K562 (cell line): ENCODE results near the gene ZNF804A. TPM values are rescaled to one million over a fixed set of nuclear protein-coding genes. Genes with fewer than 3 reads are reported as not detected.

Source experiments
- ATAC-seq: fragments of 200-7000 bp; cut with Tn5 transposase; 3 replicates; pipeline ENCODE4 v1.9.1; 2020; ENCODE audit warnings: moderate library complexity
- BruUV-seq: library from RNA; stranded (reverse); fragments of 400-500 nt; replicated peaks from 2 replicates; lab custom pipeline; 2021; lab: Mats Ljungman, UMichigan
- CTCF ChIA-PET: fragments of 300-600 bp; formaldehyde crosslinking; extraction: SDS; loops from one replicate; lab custom pipeline; 2021; ENCODE audit warnings: low intra/inter-chr PET ratio; lab: Yijun Ruan, JAX
- POLR2A ChIA-PET: fragments of 300-600, 350-650 bp; sonication (Branson Sonifier 250); formaldehyde crosslinking; extraction: SDS; loops from one replicate; lab custom pipeline; 2021; ENCODE audit warnings: antibody characterized with exemption, inconsistent platforms; lab: Yijun Ruan, JAX
- DNase-seq, 4 experiments: peaks; one replicate each; pipeline versions ENCODE4 v3.0.0 to v3.0.0-alpha.2; 2011 to 2018; ENCODE audit warnings: low spot score in 3 of 4, mixed read lengths in 3 of 4; ENCODE audit errors: extremely low read depth in 1 of 4
- FAIRE-seq: peaks from 2 replicates; lab custom pipeline; 2011; peaks lifted over from hg19 to GRCh38; lab: Jason Lieb, UNC
- H2AFZ ChIP-seq: 2 replicates; pipeline ENCODE4 v1.6.0; 2011; ENCODE audit warnings: low read depth, low read length, control low read depth, inconsistent platforms
- H3K27ac ChIP-seq: fragments of 200-600 bp; 3 replicates; pipeline ENCODE4 v1.8.0; 2011; ENCODE audit warnings: low read depth, mild to moderate bottlenecking, control low read depth, inconsistent platforms, low read length, moderate library complexity, mixed read lengths; ENCODE audit errors: extremely low read depth
- H3K27me3 ChIP-seq, 2 experiments: fragments of 300-600 bp in 1 of 2; 2 replicates in 1 of 2; 3 replicates in 1 of 2; pipeline versions ENCODE4 v1.6.0 to v1.8.0; 2011; ENCODE audit warnings: inconsistent platforms in 2 of 2, low read length in 2 of 2, mild to moderate bottlenecking in 1 of 2, mixed read lengths in 1 of 2, moderate library complexity in 1 of 2; ENCODE audit not compliant: control insufficient read depth in 2 of 2, insufficient read depth in 2 of 2
- H3K36me3 ChIP-seq: fragments of 300-600 bp; 3 replicates; pipeline ENCODE4 v1.8.0; 2011; ENCODE audit warnings: mild to moderate bottlenecking, low read length, inconsistent platforms; ENCODE audit not compliant: control insufficient read depth, insufficient read depth
- H3K4me1 ChIP-seq, 2 experiments: fragments of 200-600 bp in 1 of 2; replicated peaks in 1 of 2; 2 replicates in 1 of 2; 3 replicates in 1 of 2; pipeline versions ENCODE4 v1.5.1 to v1.8.0; 2011; ENCODE audit warnings: inconsistent platforms in 2 of 2, low read length in 2 of 2, mild to moderate bottlenecking in 1 of 2, mixed read lengths in 1 of 2, moderate library complexity in 1 of 2; ENCODE audit not compliant: control insufficient read depth in 2 of 2, insufficient read depth in 2 of 2
- H3K4me2 ChIP-seq: 2 replicates; pipeline ENCODE4 v1.6.1; 2011; ENCODE audit warnings: low read length, control low read depth, inconsistent platforms, mixed read lengths; ENCODE audit not compliant: insufficient read depth
- H3K4me3 ChIP-seq: fragments of 200-600 bp; sonication (generic), shearing (Covaris generic); 2 replicates; pipeline ENCODE4 v1.5.1; 2016; ENCODE audit warnings: control low read depth, inconsistent platforms
- H3K79me2 ChIP-seq: fragments of 200-600 bp; 3 replicates; pipeline ENCODE4 v1.8.0; 2011; ENCODE audit warnings: low read length, inconsistent platforms; ENCODE audit not compliant: control insufficient read depth, insufficient read depth
- H3K9ac ChIP-seq, 2 experiments: 2 replicates each; pipeline versions ENCODE4 v1.6.0 to v1.6.1; 2011; ENCODE audit warnings: low read depth in 2 of 2, low read length in 2 of 2, control low read depth in 1 of 2, inconsistent platforms in 1 of 2, mild to moderate bottlenecking in 1 of 2, mixed read lengths in 1 of 2; ENCODE audit not compliant: insufficient read depth in 1 of 2
- H3K9me1 ChIP-seq: one replicate; pipeline ENCODE4 v1.6.0; 2011; ENCODE audit warnings: inconsistent platforms, mild to moderate bottlenecking, low read length, moderate library complexity; ENCODE audit not compliant: control insufficient read depth, insufficient read depth
- H3K9me3 ChIP-seq: replicated peaks from 2 replicates; pipeline ENCODE4 v1.5.1; 2011; ENCODE audit warnings: low read depth, low read length, inconsistent platforms; ENCODE audit not compliant: control insufficient read depth, insufficient read depth
- H4K20me1 ChIP-seq: replicated peaks from 2 replicates; pipeline ENCODE4 v1.6.1; 2011; ENCODE audit warnings: low read length, inconsistent platforms, mixed read lengths; ENCODE audit not compliant: control insufficient read depth, insufficient read depth
- CSDE1 ChIP-seq, 2 experiments: fragments of 450-650 bp; IDR thresholded peaks; 2 replicates each; pipeline ENCODE4 v1.6.1; 2016; ENCODE audit warnings: mild to moderate bottlenecking in 1 of 2
- E2F1 ChIP-seq: sonication (generic); formaldehyde crosslinking; IDR thresholded peaks from 2 replicates; pipeline ENCODE4 v1.8.1; 2023; ENCODE audit warnings: mild to moderate bottlenecking, missing genetic modification reagents, moderate library complexity
- FOXP1 ChIP-seq: sonication (generic); formaldehyde crosslinking; IDR thresholded peaks from 2 replicates; pipeline ENCODE4 v1.8.0; 2022; ENCODE audit warnings: mild to moderate bottlenecking, missing genetic modification reagents
- MECOM ChIP-seq: fragments of 250-450 bp; sonication (Bioruptor Pico); IDR thresholded peaks from 2 replicates; pipeline ENCODE4 v1.8.0; 2022; ENCODE audit warnings: inconsistent platforms
- MTA1 ChIP-seq: fragments of 450-650 bp; IDR thresholded peaks from 2 replicates; pipeline ENCODE4 v1.6.1; 2017; ENCODE audit warnings: borderline replicate concordance
- NFE2L1 ChIP-seq: fragments of 450-650 bp; IDR thresholded peaks from 2 replicates; pipeline ENCODE4 v1.6.1; 2016; ENCODE audit warnings: missing genetic modification characterization, low read depth, mild to moderate bottlenecking, missing compliant biosample characterization, moderate library complexity, borderline replicate concordance
- NR2C1 ChIP-seq, 2 experiments: fragments of 450-650 bp; IDR thresholded peaks; 2 replicates each; pipeline ENCODE4 v1.6.1; 2017; ENCODE audit warnings: mild to moderate bottlenecking in 2 of 2, antibody characterized with exemption in 1 of 2, inconsistent platforms in 1 of 2, missing compliant biosample characterization in 1 of 2, missing genetic modification characterization in 1 of 2
- RBBP5 ChIP-seq: fragments of 200-600 bp; sonication (generic); IDR thresholded peaks from 2 replicates; pipeline ENCODE4 v1.6.1; 2012; ENCODE audit warnings: borderline replicate concordance, mild to moderate bottlenecking, low read length, control low read depth, inconsistent platforms; ENCODE audit not compliant: insufficient read depth, poor library complexity, severe bottlenecking
- SNIP1 ChIP-seq: fragments of 450-650 bp; IDR thresholded peaks from 2 replicates; pipeline ENCODE4 v1.7.1; 2017; ENCODE audit warnings: low read depth, mild to moderate bottlenecking
- ZBTB33 ChIP-seq: sonication (generic); formaldehyde crosslinking; IDR thresholded peaks from 2 replicates; pipeline ENCODE4 v1.8.1; 2023; ENCODE audit warnings: mild to moderate bottlenecking, missing genetic modification reagents
- ZNF124 ChIP-seq: sonication (generic); formaldehyde crosslinking; IDR thresholded peaks from 2 replicates; pipeline ENCODE4 v1.8.1; 2022; ENCODE audit warnings: missing genetic modification reagents
- ZNF445 ChIP-seq: fragments of 250-450 bp; sonication (Bioruptor Pico); IDR thresholded peaks from 2 replicates; pipeline ENCODE4 v1.4.0; 2020; ENCODE audit warnings: low read depth, mild to moderate bottlenecking, moderate library complexity
- ZNF584 ChIP-seq: fragments of 200-800 bp; sonication (Bioruptor generic); IDR thresholded peaks from 2 replicates; pipeline ENCODE4 v1.6.1; 2016; ENCODE audit warnings: low read depth, mild to moderate bottlenecking, missing genetic modification characterization, missing compliant biosample characterization
- ZNF644 ChIP-seq: fragments of 200-800 bp; sonication (Bioruptor generic); IDR thresholded peaks from 2 replicates; pipeline ENCODE4 v1.6.1; 2016; ENCODE audit warnings: low read depth, missing genetic modification characterization, missing compliant biosample characterization
- ZNF707 ChIP-seq: fragments of 250-450 bp; sonication (Bioruptor Pico); conservative IDR thresholded peaks from 2 replicates; pipeline ENCODE4 v1.8.0; 2022; ENCODE audit warnings: inconsistent platforms, mild to moderate bottlenecking, moderate library complexity
- WGBS: fragments of 100-300 bp; shearing (Covaris generic); methylation state at CpG from one replicate; pipeline ENCODE4 v1.1.6; 2016; ENCODE audit warnings: low coverage, mixed read lengths; ENCODE audit not compliant: insufficient coverage; ENCODE audit errors: missing lambda C conversion rate; 5-methylcytosine and 5-hydroxymethylcytosine counted together
- in situ Hi-C: fragments of 300-500 bp; cut with MboI; formaldehyde crosslinking; loops from 4 replicates; pipeline ENCODE4 v1.15.0; 2018; ENCODE audit warnings: inconsistent platforms, mixed read lengths
- intact Hi-C: fragments of 100-400 bp; cut with micrococcal nuclease; formaldehyde crosslinking; loops from 2 replicates; pipeline ENCODE4 v1.14.2; 2022
- polyA plus RNA-seq, 8 experiments: library from polyadenylated mRNA; depleted of rRNA in 4 of 8; stranded (reverse) in 5 of 8; unstranded in 3 of 8; fragments of >200 nt; fragmentation: Nextera tagmentation in 2 of 8; fragmentation: Illumina TruSeq in 1 of 8; extraction: Ambion mirVana in 2 of 8; extraction: Trizol in 1 of 8; gene quantifications; 2 replicates each; pipeline versions ENCODE4 v1.2.1 to v1.2.3, GENCODE V29; 2011 to 2014; ENCODE audit warnings: inconsistent platforms in 1 of 8, missing spikeins in 1 of 8
- total RNA-seq, 7 experiments: library from RNA; depleted of rRNA in 6 of 7; stranded (reverse); fragments of >200 nt in 6 of 7; fragmentation: Illumina TruSeq in 2 of 7; extraction: Trizol in 2 of 7; gene quantifications; 2 replicates each; pipeline versions ENCODE4 v1.2.1 to v1.2.3, GENCODE V29; 2011 to 2021; ENCODE audit warnings: low replicate concordance in 1 of 7
- TF ChIP-seq, protein P1 (sequence below): IDR thresholded peaks from 2 replicates; pipeline ENCODE4 v1.6.1; 2016; ENCODE audit warnings: missing genetic modification characterization, missing compliant biosample characterization
- TF ChIP-seq, protein P2 (sequence below): fragments of 250-450 bp; sonication (Bioruptor Pico); IDR thresholded peaks from 2 replicates; pipeline ENCODE4 v1.8.0; 2022; ENCODE audit warnings: moderate library complexity, mild to moderate bottlenecking, inconsistent platforms

ZNF804A gene
- total and polyA plus RNA-seq, 9 of the 15 experiments (the other 6 are each of a cell fraction or from before 2014, with no cell fraction given) = 0.01 to 1.2 (median 0.73) TPM

GRCh38 chr2:184644685-184645084 is 46.4 kb downstream of the ZNF804A start (continued):
- TF ChIP-seq NFE2L1 = no peak
- no peak for TF ChIP-seq SNIP1

DNA sequence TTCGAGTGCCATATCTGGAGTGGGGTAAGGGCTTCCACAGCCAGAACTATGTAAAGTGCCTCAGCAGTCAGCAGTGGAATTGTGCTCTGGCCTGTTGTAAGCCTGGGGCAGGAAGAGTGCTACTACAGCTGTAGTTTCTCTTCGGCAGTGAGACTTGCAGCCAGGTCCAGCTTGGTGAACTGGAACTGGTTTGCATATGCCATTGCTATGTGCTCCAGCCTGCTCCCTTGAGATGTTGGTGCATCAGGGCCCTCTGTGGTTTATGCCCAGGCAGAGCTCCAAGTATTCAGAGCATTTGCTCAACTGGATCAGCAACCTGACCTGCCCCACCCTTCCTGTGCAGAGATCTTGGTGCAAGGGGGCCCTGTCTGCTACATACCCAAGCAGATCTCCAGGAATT is 47.8 kb downstream of the ZNF804A start:
- FAIRE-seq (no peak), ATAC-seq (no peak), DNase-seq (no peak)
- in situ Hi-C loops = no loop called here
- 13% methylated on average over 2 of the region's 2 CpGs for WGBS
- ChIA-PET POLR2A (no interaction called here), CTCF (no interaction called here)
- Histone ChIP-seq H3K79me2 (no peaks in the 10 kb centered on the region), H3K4me2 (no peak overlapping the region), H3K27ac (no peak overlapping the region), H3K36me3 (no peaks in the 10 kb centered on the region), H3K4me3 (no peak overlapping the region), H3K9me3 (no peaks in the 10 kb centered on the region), H2AFZ (no peak overlapping the region), H4K20me1 (no peaks in the 10 kb centered on the region), H3K4me1 (no peaks in the 10 kb centered on the region), H3K9me1 (no peaks in the 10 kb centered on the region), H3K27me3 (no peaks in the 10 kb centered on the region), H3K9ac (no peak overlapping the region)
- BruUV-seq = no TSS peak
- intact Hi-C loops = no loop called here
- TF ChIP-seq RBBP5 (no peak), ZNF584 (CRISPR knock-in tag) (no peak), ZNF124 (CRISPR knock-in tag) (no peak), MTA1 (no peak), ZBTB33 (no peak), ZNF445 (CRISPR knock-in tag) (no peak), ZNF707 (CRISPR knock-in tag) (no peak), NR2C1 (IDR thresholded peaks at IDR 0.05) (no peak), NR2C1 (tag; IDR thresholded peaks at IDR 0.05) (no peak), MECOM (CRISPR knock-in tag) (no peak), E2F1 (CRISPR knock-in tag) (no peak), FOXP1 (CRISPR knock-in tag) (no peak), ZNF644 (no peak), CSDE1 (IDR thresholded peaks at IDR 0.05) (no peak)
- TF ChIP-seq, protein P1, sequence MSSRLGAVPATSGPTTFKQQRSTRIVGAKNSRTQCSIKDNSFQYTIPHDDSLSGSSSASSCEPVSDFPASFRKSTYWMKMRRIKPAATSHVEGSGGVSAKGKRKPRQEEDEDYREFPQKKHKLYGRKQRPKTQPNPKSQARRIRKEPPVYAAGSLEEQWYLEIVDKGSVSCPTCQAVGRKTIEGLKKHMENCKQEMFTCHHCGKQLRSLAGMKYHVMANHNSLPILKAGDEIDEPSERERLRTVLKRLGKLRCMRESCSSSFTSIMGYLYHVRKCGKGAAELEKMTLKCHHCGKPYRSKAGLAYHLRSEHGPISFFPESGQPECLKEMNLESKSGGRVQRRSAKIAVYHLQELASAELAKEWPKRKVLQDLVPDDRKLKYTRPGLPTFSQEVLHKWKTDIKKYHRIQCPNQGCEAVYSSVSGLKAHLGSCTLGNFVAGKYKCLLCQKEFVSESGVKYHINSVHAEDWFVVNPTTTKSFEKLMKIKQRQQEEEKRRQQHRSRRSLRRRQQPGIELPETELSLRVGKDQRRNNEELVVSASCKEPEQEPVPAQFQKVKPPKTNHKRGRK (tag) = no peak
- TF ChIP-seq, protein P2, sequence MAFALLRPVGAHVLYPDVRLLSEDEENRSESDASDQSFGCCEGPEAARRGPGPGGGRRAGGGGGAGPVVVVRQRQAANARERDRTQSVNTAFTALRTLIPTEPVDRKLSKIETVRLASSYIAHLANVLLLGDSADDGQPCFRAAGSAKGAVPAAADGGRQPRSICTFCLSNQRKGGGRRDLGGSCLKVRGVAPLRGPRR (CRISPR knock-in tag) = no peak
